GM18502 (cell line): ENCODE data around the gene KCNT2.
"Not testable (repeated sequence)": the region's sequence is repeated elsewhere in the genome, so short reads cannot be mapped to it uniquely, and the experiment has no call there.

Experiments used
- ATAC-seq: cut with Tn5 transposase; IDR thresholded peaks from one replicate; pipeline ENCODE4 v1.9.1; 2021; ENCODE audit warnings: mild to moderate bottlenecking; ENCODE audit not compliant: unreplicated experiment, poor library complexity

KCNT2 gene

DNA sequence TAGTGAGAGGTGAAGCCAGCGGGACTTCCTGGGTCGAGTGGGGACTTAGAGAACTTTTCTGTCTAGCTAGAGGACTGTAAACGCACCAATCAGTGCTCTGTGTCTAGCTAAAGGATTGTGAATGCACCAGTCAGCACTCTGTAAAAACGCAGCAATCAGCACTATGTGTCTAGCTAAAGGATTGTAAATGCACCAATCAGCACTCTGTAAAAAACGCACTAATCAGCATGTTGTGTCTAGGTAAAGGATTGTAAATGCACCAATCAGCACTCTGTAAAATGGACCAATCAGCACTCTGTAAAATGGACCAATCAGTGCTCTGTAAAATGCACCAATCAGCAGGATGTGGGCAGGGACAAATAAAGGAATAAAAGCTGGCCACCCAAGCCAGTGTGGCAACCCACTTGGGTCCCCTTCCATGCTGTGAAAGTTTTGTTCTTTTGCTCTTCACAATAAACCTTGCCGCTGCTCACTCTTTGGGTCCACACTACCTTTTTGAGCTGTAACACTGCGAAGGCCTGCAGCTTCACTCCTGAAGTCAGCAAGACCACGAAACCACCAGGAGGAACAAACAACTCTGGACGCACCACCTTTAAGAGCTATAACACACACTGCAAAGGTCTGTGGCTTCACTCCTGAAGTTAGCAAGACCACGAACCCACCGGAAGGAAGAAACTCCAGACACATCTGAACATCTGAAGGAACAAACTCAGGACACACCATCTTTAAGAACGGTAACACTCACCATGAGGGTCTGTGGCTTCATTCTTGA lies 85.5 kb downstream of the KCNT2 start:
- not testable (repeated sequence) for ATAC-seq

DNA sequence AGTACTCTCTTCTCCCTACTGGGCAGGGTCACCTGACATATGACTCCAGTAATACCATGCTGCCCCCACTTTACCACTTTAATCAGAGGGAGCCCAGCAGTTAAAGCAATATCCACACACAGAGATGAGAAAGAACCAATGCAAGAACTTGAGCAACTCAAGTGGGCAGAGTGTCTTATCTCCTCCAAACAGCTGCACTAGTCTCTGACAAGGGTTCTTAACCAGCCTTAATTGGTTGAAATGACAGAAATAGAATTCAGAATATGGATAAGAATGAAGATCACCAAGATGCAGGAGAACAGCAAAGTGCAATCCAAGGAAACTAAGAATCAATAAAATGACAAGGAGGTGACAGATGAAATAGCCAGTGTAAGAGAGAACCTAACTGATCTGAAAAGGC lies 91.0 kb downstream of the KCNT2 start:
- ATAC-seq = no peak

DNA sequence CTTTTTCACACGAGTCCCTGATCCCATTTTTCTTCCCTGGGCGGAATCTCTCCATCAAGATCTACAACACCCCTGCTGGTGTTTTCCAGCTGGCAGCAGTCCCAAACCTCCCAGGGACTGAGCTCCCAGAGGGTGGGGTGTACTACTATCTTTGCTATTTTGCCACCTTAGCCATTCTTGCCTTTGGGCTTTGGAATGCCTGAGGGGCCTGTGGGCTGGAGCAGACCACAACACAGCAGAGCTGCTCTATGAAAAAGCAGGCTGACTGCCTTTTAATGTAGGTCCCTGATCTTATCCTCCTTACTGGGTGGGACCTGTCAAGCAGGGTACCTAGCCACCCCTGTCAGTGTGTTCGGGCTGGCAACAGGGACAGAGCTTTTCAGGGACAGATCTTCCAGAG lies 91.9 kb downstream of the KCNT2 start:
- no peak for ATAC-seq

DNA sequence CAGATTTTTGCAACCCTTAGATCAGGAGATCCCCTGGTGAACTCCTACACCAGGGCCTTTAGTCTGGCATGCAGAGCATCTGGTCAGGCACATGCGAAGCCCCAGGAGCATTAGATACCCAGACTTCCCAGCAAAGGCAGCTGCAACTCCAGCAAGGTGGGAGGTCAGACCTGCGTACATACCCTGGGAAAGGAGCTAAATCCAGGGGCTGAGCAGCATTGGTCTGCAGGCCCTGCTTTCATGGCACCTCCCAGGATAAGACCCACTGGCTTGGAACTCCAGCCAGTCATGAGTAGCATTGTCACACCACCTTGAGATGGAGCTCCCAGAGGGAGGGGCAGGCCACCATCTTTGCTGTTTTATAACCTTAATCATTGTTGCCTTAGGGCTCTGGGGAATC lies 92.3 kb downstream of the KCNT2 start:
- ATAC-seq = no peak

DNA sequence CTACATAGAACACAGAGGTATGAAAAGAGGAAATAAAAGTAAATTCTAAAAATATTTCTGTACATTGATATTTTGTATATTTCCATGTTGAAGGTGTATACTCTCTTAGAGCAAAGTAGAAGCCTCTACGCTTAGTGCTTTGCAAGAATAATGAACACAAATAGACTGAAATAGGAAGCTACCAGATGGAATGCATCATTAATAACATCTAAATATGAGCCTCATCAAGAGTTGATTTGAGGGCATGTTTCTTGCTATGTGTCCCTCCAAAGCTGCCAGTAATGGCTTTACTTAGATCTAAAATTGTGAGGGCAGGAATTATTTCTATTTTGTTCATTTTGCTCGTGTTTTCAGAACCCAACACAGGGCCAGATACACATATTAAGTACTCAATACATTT lies 94.4 kb downstream of the KCNT2 start:
- no peak for ATAC-seq

DNA sequence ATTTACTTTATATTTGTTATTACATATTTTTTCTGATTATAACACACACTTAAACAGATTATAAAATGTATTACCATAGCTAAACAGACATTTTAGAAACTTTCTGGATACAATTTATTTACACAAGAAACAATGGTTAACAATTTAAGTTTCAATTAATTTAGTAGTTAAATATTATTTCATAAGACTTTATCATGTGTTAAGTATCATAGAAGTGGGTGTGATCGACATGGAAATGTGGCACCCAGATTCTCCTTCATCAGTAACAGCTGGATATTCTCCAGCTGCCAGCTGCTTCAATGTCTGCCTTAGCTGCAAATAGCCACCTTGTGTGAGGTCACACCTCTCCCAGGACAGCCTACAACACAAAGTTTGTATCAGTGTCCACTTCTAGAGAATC lies 97.8 kb downstream of the KCNT2 start:
- no peak for ATAC-seq

DNA sequence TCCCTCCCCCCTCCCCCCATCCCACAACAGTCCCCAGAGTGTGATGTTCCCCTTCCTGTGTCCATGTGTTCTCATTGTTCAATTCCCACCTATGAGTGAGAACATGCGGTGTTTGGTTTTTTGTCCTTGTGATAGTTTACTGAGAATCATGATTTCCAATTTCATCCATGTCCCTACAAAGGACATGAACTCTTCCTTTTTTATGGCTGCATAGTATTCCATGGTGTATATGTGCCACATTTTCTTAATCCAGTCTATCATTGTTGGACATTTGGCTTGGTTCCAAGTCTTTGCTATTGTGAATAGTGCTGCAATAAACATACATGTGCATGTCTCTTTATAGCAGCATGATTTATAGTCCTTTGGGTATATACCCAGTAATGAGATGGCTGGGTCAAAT lies 104.0 kb downstream of the KCNT2 start:
- not testable (repeated sequence) for ATAC-seq

DNA sequence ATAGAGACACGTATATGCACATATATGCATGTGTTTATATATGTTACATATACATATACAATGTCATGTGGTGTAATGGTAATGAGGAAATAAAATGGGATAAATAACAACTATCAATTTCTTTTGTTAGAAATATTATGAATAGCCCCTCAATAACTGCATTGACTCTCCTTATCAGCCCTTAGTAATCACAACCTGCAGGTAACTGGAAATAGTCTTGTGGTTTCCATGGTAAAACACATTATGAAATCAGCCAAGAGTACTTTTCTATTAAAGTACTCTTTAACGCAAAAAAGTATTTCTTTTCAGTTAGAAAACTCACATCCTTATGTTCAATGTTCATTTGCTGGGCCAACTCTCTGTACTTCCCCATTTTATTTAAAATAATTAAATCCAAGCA lies 105.8 kb downstream of the KCNT2 start:
- no peak for ATAC-seq

DNA sequence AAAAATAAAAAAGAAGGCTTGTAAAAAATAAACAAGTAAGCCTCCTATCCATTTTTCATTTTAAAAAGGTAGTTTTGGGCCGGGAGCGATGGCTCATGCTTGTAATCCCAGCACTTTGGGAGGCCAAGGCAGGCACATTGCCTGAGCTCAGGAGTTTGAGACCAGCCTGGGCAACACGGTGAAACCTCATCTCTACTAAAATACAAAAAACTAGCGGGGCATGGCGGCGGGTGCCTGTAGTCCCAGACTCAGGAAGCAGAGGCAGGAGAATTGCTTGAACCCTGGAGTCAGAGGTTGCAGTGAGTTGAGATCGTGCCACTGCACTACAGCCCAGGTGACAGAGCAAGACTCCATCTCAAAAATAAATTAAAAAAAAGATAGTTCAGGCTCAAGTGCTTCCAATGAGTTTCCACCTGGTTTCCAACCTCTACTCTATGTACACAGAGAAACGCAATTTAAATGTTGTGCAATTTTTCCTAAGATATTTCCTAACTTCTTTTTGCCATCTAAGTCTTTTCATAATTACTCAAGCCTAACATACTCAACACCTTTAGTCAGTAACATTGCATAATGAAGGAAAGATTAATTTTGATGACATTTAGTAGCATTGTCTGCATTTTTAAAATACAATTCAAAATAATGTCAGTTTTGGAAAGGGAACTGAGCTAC lies 106.3 kb downstream of the KCNT2 start:
- no peak for ATAC-seq

DNA sequence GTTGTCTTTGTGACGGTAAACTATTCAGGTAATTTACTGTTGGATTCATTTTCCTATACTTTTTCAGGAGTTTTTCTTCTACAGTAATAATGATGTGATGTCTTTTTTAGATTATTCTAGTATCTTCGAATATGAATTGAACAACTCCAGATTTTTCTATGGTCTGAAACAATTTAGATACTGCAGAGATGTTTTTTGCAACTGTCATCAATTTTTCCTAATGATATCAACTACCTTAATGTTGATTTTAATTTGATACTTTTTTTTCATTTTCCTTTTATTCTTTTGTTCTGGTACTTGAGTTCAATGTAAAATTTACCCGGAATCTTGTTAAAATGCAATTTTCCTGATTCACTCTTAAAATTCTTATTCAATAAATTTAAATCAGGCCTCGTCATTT lies 110.4 kb downstream of the KCNT2 start:
- ATAC-seq = no peak

DNA sequence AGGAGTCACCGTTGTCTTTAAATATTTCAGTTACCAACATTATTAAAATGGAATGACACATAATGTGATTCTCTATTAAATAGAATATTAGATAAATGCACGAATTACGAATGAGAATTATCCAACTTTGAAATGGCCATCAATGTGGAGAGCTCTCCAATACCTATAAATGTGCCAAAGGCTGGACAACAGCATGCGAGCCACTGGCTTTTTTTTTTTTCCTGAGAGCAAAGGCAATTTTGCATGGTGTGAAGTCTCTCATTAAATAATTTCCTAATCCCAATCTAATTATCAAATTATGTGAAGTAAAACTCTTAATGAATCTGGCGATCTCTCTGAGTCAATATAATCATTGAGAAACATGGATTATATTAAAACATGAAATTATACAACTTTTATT lies 113.5 kb downstream of the KCNT2 start:
- no peak for ATAC-seq

DNA sequence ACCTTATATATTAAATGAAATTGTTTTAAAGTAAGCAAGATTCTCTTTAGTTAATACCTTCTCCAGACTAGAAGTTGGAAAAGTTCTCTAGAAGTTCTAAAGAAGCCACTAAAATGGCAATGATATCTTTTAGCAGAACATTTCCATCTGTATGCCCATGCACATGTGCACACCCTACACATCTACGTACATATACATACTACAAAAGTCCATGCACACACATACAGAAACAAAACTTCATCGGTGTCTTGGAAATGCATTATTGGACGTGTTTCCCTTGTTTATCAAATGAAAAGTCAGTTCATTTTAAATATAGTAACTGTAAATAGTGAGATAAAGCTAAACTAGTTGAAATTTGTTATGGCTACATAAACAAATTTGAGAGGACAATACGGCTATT lies 114.4 kb downstream of the KCNT2 start:
- no peak for ATAC-seq

DNA sequence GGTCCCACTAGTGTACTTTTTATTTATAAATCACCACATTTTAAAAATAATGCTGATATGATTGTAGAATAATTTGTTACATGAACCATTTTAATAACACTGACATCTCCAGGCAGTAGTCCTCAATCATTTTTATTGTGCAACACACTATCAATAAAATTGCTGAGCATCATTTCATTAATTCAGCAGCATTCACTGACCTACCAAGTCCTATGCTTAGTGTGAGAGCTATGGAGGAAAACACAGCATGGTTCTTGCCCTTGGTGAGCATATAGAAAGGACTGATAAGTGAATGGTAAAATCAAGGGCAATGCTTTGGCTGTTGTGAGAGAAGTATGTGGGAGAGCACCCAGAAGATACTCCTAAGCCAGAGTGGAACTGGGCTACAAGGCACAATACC lies 119.7 kb downstream of the KCNT2 start:
- ATAC-seq = no peak

DNA sequence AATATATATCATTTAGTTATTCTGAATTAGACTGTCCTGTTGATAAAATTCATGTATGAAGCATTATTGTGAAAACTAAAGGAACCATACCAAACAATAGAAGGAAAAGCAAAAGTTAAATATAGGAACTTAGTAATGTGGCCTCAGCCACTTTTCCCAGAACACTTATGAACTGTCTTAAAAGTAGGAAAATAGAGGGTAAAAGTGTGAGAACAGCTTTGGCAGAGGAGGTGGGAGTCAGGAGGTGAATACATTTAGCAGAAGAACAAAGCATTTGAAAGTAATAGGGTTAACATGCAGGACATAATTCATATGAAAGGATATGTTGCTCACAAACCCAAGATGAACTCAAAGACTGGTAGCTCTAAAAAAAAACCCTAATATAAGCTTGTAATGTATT lies 121.9 kb downstream of the KCNT2 start:
- ATAC-seq = no peak

DNA sequence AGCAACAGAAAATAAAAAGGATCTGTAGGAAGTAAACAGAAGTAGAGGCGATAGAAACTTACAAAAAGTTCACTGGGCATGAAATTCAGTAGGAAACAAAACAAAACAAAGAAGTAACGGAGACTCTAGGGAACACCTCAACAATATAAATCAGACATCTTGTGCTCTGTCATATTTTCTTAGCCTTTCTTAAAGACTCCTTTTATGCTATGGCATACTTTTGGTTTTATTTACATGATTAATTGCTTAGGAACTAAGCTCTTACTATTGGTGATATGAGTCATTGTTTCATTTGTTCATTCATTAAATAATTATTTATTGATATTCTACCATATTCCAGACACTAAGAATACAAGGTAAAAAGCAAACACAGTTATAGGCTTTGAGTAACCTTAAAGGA lies 126.6 kb downstream of the KCNT2 start:
- ATAC-seq = no peak

DNA sequence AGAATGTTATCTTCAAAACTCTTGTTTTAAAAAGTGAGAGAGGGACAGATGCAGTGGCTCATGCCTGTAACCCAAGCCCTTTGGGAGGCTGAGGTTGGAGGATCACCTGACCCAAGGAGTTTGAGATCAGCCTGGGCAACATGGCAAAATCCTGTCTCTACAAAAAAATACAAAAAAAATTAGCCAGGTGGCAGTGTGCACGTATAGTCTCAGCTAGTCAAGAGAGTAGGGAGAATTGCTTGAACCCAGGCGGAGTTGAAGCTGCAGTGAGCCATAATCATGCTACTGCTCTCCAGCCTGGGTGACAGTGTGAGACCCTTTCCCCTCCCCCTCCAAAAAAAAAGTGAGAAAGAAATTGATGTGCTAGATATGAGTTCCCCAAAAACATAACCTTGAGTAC lies 131.0 kb downstream of the KCNT2 start:
- ATAC-seq = no peak

DNA sequence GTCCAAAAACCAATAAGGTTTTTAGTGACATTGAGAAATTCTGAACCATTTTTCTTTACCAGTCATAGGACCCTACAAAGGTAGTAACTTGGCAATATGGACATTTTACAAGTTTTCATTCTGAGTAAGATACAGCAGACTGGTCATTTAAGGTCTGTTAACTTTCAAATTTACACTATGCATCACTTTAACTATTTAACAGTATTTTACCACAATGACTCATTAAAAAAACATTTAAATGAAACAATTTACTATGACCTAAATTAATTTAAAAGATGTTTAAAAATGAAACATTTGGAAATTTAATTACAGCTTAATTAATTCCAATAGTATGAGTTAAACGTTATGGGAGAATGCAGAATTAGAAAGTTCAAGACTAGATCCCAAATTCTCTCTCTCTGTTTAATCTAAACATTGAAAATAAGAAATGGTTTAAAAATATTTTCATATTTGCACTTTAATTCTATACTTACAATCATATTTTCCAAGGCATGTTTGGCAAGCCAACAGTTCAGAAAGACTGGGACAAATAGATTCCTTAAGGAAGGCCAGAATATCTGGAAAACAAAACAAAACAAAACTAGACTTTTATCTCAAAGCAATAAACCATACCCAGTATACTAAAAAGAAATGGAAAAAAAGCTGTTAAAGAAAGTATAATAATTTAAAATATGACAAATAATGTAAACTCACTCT lies 140.9 kb downstream of the KCNT2 start:
- no peak for ATAC-seq

DNA sequence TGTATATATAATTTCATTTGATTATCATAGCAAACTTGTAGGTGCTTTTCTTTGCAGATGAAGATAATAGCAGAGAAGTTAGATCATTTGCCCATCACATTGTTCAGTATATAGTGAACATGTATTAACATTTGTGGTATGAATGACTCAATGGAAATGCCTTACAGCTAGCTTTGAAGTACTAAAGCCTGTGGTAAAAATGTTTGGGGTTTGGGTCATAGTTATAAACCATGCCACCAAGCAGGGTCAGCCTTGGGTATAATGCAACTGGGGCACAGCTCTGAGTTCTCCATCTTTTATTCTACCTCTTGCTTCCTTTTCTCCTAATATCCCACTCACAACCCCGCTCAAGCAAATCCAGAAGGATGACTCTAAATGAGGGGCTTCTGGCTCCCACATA lies 141.6 kb downstream of the KCNT2 start:
- ATAC-seq = no peak

DNA sequence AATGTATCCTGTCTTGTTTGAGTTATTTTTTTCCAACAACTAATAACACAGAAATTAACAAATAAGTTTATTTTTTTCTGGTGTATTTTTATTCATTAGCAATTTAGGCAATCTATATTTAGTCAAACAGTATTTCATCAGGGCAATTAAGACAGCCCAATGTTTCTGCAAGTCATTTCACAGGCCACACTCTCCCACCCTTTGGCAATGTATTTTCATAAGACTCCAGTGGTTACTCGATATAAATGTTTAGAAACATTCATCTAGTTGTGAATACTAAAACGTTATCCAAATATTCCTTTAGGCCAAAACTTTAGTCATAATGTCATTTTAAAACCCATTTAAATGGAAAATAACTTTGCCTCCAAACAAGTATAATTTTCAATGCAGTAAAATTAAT lies 142.1 kb downstream of the KCNT2 start:
- no peak for ATAC-seq

DNA sequence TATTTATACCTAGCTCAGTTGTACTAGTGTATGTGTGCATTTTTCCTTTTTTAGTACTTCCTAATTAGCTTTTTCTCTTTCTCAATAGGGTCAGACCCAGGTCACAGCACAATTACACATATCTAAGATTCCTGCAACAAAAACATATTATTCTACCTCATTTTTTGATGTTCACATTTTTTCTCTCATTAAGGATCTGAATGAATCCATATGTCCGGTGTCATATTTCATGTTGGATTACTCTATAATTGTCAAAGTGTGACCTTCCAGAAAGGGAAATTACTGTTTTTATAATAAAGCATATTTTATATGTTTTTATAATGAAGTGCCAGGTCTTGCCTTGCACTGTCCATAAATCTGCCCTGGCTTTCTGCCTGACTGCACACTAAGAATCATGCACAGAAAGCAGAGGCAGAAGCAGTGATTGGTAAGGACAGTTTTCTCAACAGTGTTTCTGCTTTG lies 143.7 kb downstream of the KCNT2 start:
- no peak for ATAC-seq

DNA sequence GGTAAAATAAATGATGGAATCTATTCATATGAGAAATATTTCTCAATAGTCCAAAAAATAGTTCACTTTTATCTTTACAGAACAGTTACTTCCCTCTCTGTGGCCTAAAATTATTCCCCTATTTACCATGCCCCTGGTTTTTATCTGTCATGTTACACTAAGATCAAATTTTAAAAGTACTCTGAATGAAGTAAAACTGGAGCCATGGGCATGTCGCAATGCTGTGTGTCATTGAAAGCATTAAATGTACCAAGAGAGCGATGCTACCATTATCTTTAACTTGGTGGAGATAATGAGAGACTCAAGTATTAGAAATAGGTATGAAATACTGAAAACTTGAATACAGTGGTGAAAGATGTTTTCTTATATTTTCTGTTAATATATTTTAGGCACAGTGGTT lies 146.2 kb downstream of the KCNT2 start:
- ATAC-seq = no peak
